NB4 (cell line): ENCODE results near the gene MAN2A1.

ENCODE experiments used
- CTCF ChIP-seq: IDR thresholded peaks from one replicate; pipeline ENCODE4 v1.5.1; 2012; ENCODE audit warnings: low read depth, low read length
- MAX ChIP-seq: IDR thresholded peaks from 2 replicates; pipeline ENCODE4 v1.6.1; 2011; ENCODE audit warnings: low read depth, low read length
- POLR2A ChIP-seq: IDR thresholded peaks from 2 replicates; pipeline ENCODE4 v1.6.1; 2011; ENCODE audit warnings: mild to moderate bottlenecking; ENCODE audit not compliant: insufficient read length; ENCODE audit errors: extremely low read depth

GRCh38 chr5:109862301-109862700 lies 172.6 kb downstream of the MAN2A1 start:
- TF ChIP-seq CTCF (no peak), POLR2A (no peak), MAX (no peak)
